Muscle layer of duodenum (tissue), 2 donors: ENCODE data around the gene TRIM50.
"Not testable (repeated sequence)": the region's sequence is repeated elsewhere in the genome, so short reads cannot be mapped to it uniquely, and the experiment has no call there.

Source experiments
- H3K27ac ChIP-seq: one replicate; pipeline ENCODE4 v1.7.0; 2013; ENCODE audit warnings: mild to moderate bottlenecking, low read length
- H3K27me3 ChIP-seq: one replicate; pipeline ENCODE4 v1.7.0; 2013; ENCODE audit warnings: low read depth, mild to moderate bottlenecking, control low read depth, low read length
- H3K36me3 ChIP-seq, 2 donors: one replicate each; pipeline ENCODE4 v1.7.0; 2013; ENCODE audit warnings: low read length in 2 of 2, control low read depth in 1 of 2, mild to moderate bottlenecking in 1 of 2; ENCODE audit not compliant: insufficient read depth in 2 of 2, control insufficient read depth in 1 of 2
- H3K4me1 ChIP-seq, 2 donors: one replicate each; pipeline ENCODE4 v1.7.0; 2013; ENCODE audit warnings: low read length in 2 of 2, mild to moderate bottlenecking in 2 of 2, control low read depth in 1 of 2, moderate library complexity in 1 of 2; ENCODE audit not compliant: insufficient read depth in 2 of 2, control insufficient read depth in 1 of 2
- H3K4me3 ChIP-seq, 2 donors: one replicate each; pipeline ENCODE4 v1.7.0; 2013; ENCODE audit warnings: low read length in 2 of 2, low read depth in 1 of 2, mild to moderate bottlenecking in 1 of 2
- H3K9me3 ChIP-seq, 2 donors: one replicate each; pipeline ENCODE4 v1.7.0; 2013; ENCODE audit warnings: low read length in 2 of 2, control low read depth in 1 of 2, mild to moderate bottlenecking in 1 of 2; ENCODE audit not compliant: control insufficient read depth in 1 of 2
- donor health status: healthy.

TRIM50 gene

GRCh38 chr7:73327922-73328321, at the start of gene TRIM50, which contains the start of gene FKBP6:
TSS of gene TRIM50 (minus strand) at chr7:73328082. CDS start at chr7:73324787, 3,295 bp downstream.
TSS of gene FKBP6 (plus strand) at chr7:73328161. CDS start at chr7:73328429, 268 bp downstream.
- H3K27ac ChIP-seq, H3K27me3 ChIP-seq, H3K4me3 ChIP-seq, H3K9me3 ChIP-seq, H3K4me1 ChIP-seq, H3K36me3 ChIP-seq: not testable (repeated sequence)

DNA sequence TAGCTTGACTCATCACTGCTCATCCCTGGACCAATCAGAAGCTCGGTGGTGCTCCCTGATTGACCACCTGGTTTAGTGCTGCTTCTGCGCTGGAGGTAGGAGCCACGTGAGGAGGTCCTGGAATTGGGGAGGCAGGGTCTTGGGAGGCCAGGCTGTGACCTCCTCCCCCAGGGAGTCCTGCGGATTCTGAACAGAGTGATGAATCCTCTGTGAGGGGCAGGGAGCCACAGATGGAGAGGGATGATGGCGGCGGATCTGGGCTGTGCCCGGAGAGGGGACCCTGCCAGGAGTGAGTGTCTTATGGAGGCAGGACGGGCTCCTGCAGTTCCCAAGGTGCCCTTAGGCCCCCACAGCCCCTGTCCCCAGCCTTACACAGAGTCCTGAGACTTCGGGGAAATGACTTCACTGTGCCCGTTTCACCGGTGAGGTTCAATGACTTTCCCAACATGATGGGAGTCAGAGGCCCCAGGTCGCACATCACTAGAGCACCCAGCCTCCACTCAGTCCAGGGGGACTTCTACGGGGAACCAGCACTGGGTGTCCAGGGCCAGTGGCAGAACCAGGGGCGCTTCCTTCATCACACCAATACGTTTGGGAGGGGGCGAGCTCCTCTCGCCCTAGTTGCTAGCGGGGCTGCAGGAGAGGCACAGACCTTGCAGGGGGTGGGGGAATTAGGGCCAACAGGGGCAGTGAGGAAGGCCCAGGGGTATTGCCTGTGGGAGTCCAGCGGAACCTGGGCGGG, 49.0 kb upstream of the TRIM50 start:
- Histone ChIP-seq H3K4me1 (peaks cover 0 to 6% of the 10 kb centered on the region in 2 donors), H3K27me3 (no peaks in the 10 kb centered on the region), H3K27ac (no peak overlapping the region), H3K36me3 (no peaks in the 10 kb centered on the region), H3K9me3 (peaks cover 0 to 4% of the 10 kb centered on the region in 2 donors), H3K4me3 (no peak overlapping the region)

DNA sequence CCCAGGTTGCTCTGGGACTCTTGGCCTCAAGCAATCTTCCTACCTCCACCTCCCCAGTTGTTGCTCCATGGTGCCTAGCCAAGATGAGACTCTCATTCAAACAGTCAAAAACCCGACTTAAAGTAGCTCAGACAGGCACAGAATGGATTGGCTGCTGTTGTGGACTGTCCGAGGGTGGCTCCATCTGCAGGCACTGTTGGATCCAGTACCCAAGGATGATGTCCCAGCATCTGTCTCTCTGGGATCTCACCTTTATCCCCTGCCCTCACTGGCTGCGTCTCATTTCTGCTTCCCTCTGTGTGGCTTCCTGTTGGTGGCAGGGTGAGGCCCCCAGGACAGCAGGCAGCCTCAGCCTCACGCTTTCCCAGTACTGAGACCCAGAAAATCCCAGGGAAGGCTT, 48.4 kb upstream of the TRIM50 start:
- H3K27me3 ChIP-seq, H3K9me3 ChIP-seq, H3K36me3 ChIP-seq, H3K27ac ChIP-seq, H3K4me3 ChIP-seq, H3K4me1 ChIP-seq: not testable (repeated sequence)

DNA sequence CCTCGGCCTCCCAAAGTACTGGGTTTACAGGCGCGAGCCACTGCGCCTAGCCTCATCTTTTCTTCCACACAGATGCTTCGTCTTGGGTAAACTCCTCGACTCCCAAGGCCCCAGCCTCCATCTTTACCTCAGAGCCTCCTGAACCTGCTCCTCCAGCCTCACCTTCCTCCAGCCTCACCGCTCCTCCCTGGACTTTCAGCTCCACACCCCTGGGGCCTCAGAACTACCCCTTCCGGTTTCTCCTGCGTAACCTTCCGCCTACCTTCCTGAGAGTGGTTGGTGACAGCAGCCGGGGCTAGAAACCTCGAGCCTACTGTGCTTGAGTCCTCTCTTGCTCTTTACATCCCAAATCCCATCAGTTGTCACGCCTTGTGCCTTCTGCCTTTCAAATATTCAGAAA, 45.9 kb upstream of the TRIM50 start:
- H3K9me3 ChIP-seq: peaks cover 0 to 4% of the 10 kb centered on the region in 2 donors
- H3K27ac ChIP-seq: no peak overlapping the region
- H3K27me3 ChIP-seq: no peaks in the 10 kb centered on the region
- H3K4me3 ChIP-seq: no peak overlapping the region
- H3K4me1 ChIP-seq: peaks cover 0 to 6% of the 10 kb centered on the region in 2 donors
- H3K36me3 ChIP-seq: no peaks in the 10 kb centered on the region

GRCh38 chr7:73369622-73370021, 41.7 kb upstream of the TRIM50 start:
- H3K4me1 ChIP-seq: no peaks in the 10 kb centered on the region
- no peaks in the 10 kb centered on the region for H3K27me3 ChIP-seq
- no peak overlapping the region for H3K4me3 ChIP-seq
- no peaks in the 10 kb centered on the region for H3K9me3 ChIP-seq
- no peak overlapping the region for H3K27ac ChIP-seq
- H3K36me3 ChIP-seq: no peaks in the 10 kb centered on the region

- no peaks in the 10 kb centered on the region for H3K4me1 ChIP-seq
- no peaks in the 10 kb centered on the region for H3K36me3 ChIP-seq
- H3K27ac ChIP-seq: no peak overlapping the region
- H3K9me3 ChIP-seq: no peaks in the 10 kb centered on the region
- H3K4me3 ChIP-seq: no peak overlapping the region
- no peaks in the 10 kb centered on the region for H3K27me3 ChIP-seq
These were observed 41.1 kb upstream of the TRIM50 start for GRCh38 chr7:73369009-73369408.

GRCh38 chr7:73366990-73367389, 39.1 kb upstream of the TRIM50 start:
- Histone ChIP-seq H3K4me3 (no peak overlapping the region), H3K27ac (no peak overlapping the region), H3K9me3 (no peaks in the 10 kb centered on the region), H3K4me1 (no peaks in the 10 kb centered on the region), H3K36me3 (no peaks in the 10 kb centered on the region), H3K27me3 (no peaks in the 10 kb centered on the region)

GRCh38 chr7:73366127-73366526, 38.2 kb upstream of the TRIM50 start:
- Histone ChIP-seq H3K4me1 (no peaks in the 10 kb centered on the region), H3K27me3 (no peaks in the 10 kb centered on the region), H3K4me3 (no peak overlapping the region), H3K36me3 (no peaks in the 10 kb centered on the region), H3K27ac (no peak overlapping the region), H3K9me3 (no peaks in the 10 kb centered on the region)

DNA sequence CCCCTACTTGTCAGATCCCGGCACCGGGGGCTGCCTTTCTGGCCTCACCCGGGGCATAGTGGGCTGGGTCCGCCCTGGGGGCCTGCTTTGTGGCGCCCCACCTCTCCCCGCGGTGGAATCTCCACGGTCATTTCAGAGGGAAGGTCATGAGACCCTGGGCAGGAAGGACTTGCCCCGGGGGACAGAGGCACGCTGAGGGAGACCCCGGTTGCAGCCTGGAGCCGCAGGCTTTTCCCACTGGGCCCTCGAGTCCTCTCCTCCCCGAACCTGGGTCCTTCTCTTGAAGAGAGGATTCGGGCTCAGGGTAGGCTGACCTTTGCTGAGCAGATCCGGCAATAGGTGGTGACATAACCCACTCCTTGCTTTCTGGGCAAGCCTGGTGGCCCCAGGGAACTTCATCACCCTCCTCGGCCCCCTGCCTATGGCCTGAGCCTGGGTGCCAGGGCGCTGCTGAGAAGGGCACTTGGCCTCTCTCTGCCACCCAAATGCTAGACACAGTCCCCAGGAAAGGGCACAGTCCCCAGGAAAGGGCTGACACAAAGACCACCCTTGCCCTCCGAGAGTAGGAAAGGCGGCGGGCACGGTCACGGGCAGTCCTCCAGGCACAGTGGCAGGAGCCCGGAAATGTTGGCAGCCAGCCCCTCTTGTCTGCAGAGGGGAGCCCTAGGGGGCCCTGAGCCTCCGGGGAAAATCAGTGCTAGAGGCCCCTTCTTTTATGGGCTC, 36.3 kb upstream of the TRIM50 start:
- H3K4me3 ChIP-seq: no peak overlapping the region
- H3K27ac ChIP-seq: no peak overlapping the region
- no peaks in the 10 kb centered on the region for H3K9me3 ChIP-seq
- H3K4me1 ChIP-seq: no peaks in the 10 kb centered on the region
- no peaks in the 10 kb centered on the region for H3K36me3 ChIP-seq
- H3K27me3 ChIP-seq: no peaks in the 10 kb centered on the region

- peaks cover 0 to 3% of the 10 kb centered on the region in 2 donors for H3K4me1 ChIP-seq
- H3K27ac ChIP-seq: no peak overlapping the region
- H3K4me3 ChIP-seq: no peak overlapping the region
- no peaks in the 10 kb centered on the region for H3K9me3 ChIP-seq
- H3K27me3 ChIP-seq: no peaks in the 10 kb centered on the region
- H3K36me3 ChIP-seq: no peaks in the 10 kb centered on the region
These were observed 35.5 kb upstream of the TRIM50 start for GRCh38 chr7:73363225-73364005.

DNA sequence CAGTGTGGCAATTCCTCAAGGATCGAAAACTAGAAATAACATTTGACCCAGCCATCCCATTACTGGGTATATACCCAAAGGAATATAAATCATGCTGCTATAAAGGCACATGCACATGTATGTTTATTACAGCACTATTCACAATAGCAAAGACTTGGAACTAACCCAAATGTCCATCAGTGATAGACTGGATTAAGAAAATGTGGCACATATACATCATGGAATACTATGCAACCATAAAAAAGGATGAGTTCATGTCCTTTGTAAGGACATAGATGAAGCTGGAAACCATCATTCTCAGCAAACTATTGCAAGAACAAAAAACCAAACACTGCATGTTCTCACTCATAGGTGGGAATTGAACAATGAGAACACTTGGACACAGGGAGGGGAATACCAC, 32.7 kb upstream of the TRIM50 start:
- H3K27ac ChIP-seq, H3K36me3 ChIP-seq, H3K27me3 ChIP-seq, H3K9me3 ChIP-seq, H3K4me3 ChIP-seq, H3K4me1 ChIP-seq: not testable (repeated sequence)
